ENCODE data around the gene ERCC4. TPM values are rescaled to one million over a fixed set of nuclear protein-coding genes. Genes with fewer than 3 reads are reported as not detected.
"Not testable (repeated sequence)": the region's sequence is repeated elsewhere in the genome, so short reads cannot be mapped to it uniquely, and the experiment has no call there.

The ERCC4 gene
- total RNA-seq, 2 donors from 2014 or later = 12.9 to 18.2 TPM

DNA sequence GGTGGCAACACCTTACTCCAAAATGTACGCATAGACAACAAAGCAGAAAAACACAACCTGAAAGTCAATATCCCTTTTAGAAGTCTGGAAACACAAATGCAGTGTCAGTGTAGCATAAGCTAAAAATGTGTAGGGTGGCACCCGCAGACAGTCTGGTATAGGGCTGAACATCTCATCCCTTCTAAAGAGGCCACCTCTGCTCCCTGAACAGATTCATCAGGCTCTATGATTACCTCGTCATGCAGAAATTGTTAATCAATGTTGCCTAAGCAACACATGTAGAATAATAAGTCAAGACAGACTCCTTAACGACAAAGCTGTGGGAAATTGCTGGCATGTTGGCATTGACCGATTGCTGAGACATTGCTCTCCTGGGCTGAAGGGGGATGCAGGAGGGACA, 33.3 kb upstream of the ERCC4 start:
- no peaks in the 10 kb centered on the region for H3K36me3 Mint-ChIP-seq (ENCODE audit: low read depth)
- Histone ChIP-seq H3K4me3 (ENCODE audit: low read length) (no peak overlapping the region), H3K9me3 (ENCODE audit: control insufficient read depth, low read length) (peaks cover 32% of the 10 kb centered on the region), H3K4me1 (ENCODE audit: control insufficient read depth, insufficient read depth, low read length) (no peaks in the 10 kb centered on the region), H3K27ac (ENCODE audit: low read depth, low read length) (no peak overlapping the region), H3K27me3 (ENCODE audit: control insufficient read depth, insufficient read depth, low read length, poor library complexity, severe bottlenecking) (peaks cover 41% of the 10 kb centered on the region), H3K9ac (ENCODE audit: extremely low read depth, low read length, poor library complexity, severe bottlenecking) (no peak overlapping the region), H3K36me3 (ENCODE audit: control insufficient read depth, insufficient read depth, low read length) (no peaks in the 10 kb centered on the region)
- no peak overlapping the region for H3K4me3 Mint-ChIP-seq
- no peak for TF ChIP-seq CTCF (conservative IDR thresholded peaks at IDR 0.05)
- 94 to 95% methylated on average over 3 to 5 of the region's 5 CpGs for WGBS, 2 experiments (ENCODE audit: insufficient coverage in 1 of 2, insufficient read length in 1 of 2)
- H3K27me3 Mint-ChIP-seq (ENCODE audit: insufficient read depth) = peaks cover 70% of the 10 kb centered on the region
- no peak overlapping the region for H3K27ac Mint-ChIP-seq
- DNase-seq = no peak
- H3K4me1 Mint-ChIP-seq = no peaks in the 10 kb centered on the region
- H3K9me3 Mint-ChIP-seq = peaks cover 44% of the 10 kb centered on the region

GRCh38 chr16:13889323-13889722, 30.6 kb upstream of the ERCC4 start:
- H3K4me1 ChIP-seq (ENCODE audit: control insufficient read depth, insufficient read depth, low read length); H3K4me3 Mint-ChIP-seq; H3K4me1 Mint-ChIP-seq; H3K27ac Mint-ChIP-seq; H3K36me3 Mint-ChIP-seq (ENCODE audit: low read depth); DNase-seq; H3K4me3 ChIP-seq (ENCODE audit: low read length); H3K9ac ChIP-seq (ENCODE audit: extremely low read depth, low read length, poor library complexity, severe bottlenecking); H3K27ac ChIP-seq (ENCODE audit: low read depth, low read length); H3K36me3 ChIP-seq (ENCODE audit: control insufficient read depth, insufficient read depth, low read length): not testable (repeated sequence)
- Histone ChIP-seq H3K27me3 (ENCODE audit: control insufficient read depth, insufficient read depth, low read length, poor library complexity, severe bottlenecking) (peaks cover 22% of the 10 kb centered on the region), H3K9me3 (ENCODE audit: control insufficient read depth, low read length) (peaks cover 23% of the 10 kb centered on the region)
- Mint-ChIP-seq H3K9me3 (peaks cover 44% of the 10 kb centered on the region), H3K27me3 (ENCODE audit: insufficient read depth) (peaks cover 69% of the 10 kb centered on the region)
- 91 to 97% methylated on average over 15 to 22 of the region's 22 CpGs for WGBS, 2 experiments (ENCODE audit: insufficient coverage in 1 of 2, insufficient read length in 1 of 2)

GRCh38 chr16:13892301-13892700, 27.7 kb upstream of the ERCC4 start:
- H3K27ac Mint-ChIP-seq = no peak overlapping the region
- peaks cover 47% of the 10 kb centered on the region for H3K9me3 Mint-ChIP-seq
- no peak for DNase-seq
- no peaks in the 10 kb centered on the region for H3K36me3 Mint-ChIP-seq (ENCODE audit: low read depth)
- H3K9ac ChIP-seq (ENCODE audit: extremely low read depth, low read length, poor library complexity, severe bottlenecking) = no peak overlapping the region
- H3K4me1 ChIP-seq (ENCODE audit: control insufficient read depth, insufficient read depth, low read length) = no peaks in the 10 kb centered on the region
- H3K27me3 Mint-ChIP-seq (ENCODE audit: insufficient read depth) = peaks cover 69% of the 10 kb centered on the region
- H3K9me3 ChIP-seq (ENCODE audit: control insufficient read depth, low read length) = peaks cover 23% of the 10 kb centered on the region
- H3K4me1 Mint-ChIP-seq = no peaks in the 10 kb centered on the region
- WGBS, 2 experiments (ENCODE audit: insufficient coverage in 1 of 2, insufficient read length in 1 of 2) = 59 to 63% methylated on average over 3 to 4 of the region's 4 CpGs
- TF ChIP-seq CTCF (conservative IDR thresholded peaks at IDR 0.05) = no peak
- H3K27ac ChIP-seq (ENCODE audit: low read depth, low read length) = no peak overlapping the region
- peaks cover 22% of the 10 kb centered on the region for H3K27me3 ChIP-seq (ENCODE audit: control insufficient read depth, insufficient read depth, low read length, poor library complexity, severe bottlenecking)
- H3K4me3 Mint-ChIP-seq = no peak overlapping the region
- no peaks in the 10 kb centered on the region for H3K36me3 ChIP-seq (ENCODE audit: control insufficient read depth, insufficient read depth, low read length)
- no peak overlapping the region for H3K4me3 ChIP-seq (ENCODE audit: low read length)

- no peak for DNase-seq
- WGBS, 2 experiments (ENCODE audit: insufficient coverage in 1 of 2, insufficient read length in 1 of 2) = no CpG with 5 or more reads among the region's 1 CpG
Observed at GRCh38 chr16:13895516-13895915, 24.4 kb upstream of the ERCC4 start.

More at GRCh38 chr16:13895516-13895915, 24.4 kb upstream of the ERCC4 start:
- H3K27ac ChIP-seq (ENCODE audit: low read depth, low read length) = no peak overlapping the region
- Mint-ChIP-seq H3K27me3 (ENCODE audit: insufficient read depth) (peaks cover 45% of the 10 kb centered on the region), H3K4me1 (no peaks in the 10 kb centered on the region), H3K27ac (no peak overlapping the region), H3K4me3 (no peak overlapping the region), H3K36me3 (ENCODE audit: low read depth) (no peaks in the 10 kb centered on the region), H3K9me3 (peaks cover 16% of the 10 kb centered on the region)
- H3K27me3 ChIP-seq (ENCODE audit: control insufficient read depth, insufficient read depth, low read length, poor library complexity, severe bottlenecking) = peaks cover 9% of the 10 kb centered on the region
- H3K9ac ChIP-seq (ENCODE audit: extremely low read depth, low read length, poor library complexity, severe bottlenecking) = no peak overlapping the region
- H3K9me3 ChIP-seq (ENCODE audit: control insufficient read depth, low read length) = peaks cover 9% of the 10 kb centered on the region
- no peak overlapping the region for H3K4me3 ChIP-seq (ENCODE audit: low read length)
- H3K36me3 ChIP-seq (ENCODE audit: control insufficient read depth, insufficient read depth, low read length) = no peaks in the 10 kb centered on the region
- TF ChIP-seq CTCF (conservative IDR thresholded peaks at IDR 0.05) = no peak
- no peaks in the 10 kb centered on the region for H3K4me1 ChIP-seq (ENCODE audit: control insufficient read depth, insufficient read depth, low read length)
